Anterior cingulate cortex (tissue), 58 donors: ENCODE results near the gene IQCK.

Experiments used
- DNase-seq, 58 donors: peaks; one replicate each; lab custom pipeline; 2025; lab: John Stamatoyannopoulos, UW

The IQCK gene

DNA sequence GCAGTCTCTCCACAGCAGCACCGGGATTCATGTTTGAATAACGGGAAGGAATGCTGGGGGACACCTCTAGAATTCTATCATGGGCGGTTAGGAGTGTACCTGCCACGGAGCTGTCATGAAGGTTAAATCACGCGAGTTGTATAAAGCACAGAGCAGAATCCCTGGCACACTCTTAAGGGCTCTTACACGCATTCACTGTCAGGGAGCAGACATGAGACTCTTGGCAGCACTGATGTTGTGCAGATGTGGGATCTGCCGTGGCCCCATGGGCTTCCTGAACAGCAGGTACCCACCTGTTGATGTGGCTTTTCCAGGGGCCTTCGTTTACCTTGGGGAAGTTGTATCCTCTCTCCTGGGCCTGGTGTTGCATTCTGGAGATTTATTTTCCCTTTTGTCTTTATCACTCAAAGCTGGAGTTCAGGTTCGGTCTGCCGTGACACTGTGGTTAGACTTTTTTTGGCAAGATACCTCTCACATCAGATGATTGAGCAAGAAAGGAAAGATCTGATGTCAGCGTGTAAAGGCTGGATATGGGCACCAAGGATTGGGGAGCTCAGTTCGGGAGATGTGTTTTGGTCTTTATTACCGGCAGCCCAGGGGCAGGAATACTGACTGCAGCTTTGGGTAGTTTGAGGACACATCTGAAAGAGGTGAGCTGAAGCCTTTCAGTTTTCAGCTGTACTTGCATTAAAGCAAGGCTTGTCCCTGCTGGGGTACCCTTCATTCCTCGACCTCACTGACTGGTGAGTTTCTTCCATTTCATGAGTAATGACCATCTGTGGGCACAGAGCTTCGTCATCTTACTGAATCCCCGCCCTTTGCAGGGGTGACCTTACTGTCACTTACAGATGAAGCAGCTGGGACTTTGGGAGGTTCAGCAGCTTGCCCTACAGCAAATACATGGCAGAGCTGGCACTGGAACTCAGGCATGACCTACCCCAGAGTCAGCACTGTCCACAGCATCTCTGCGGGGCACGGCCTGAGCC is 19.3 kb upstream of the IQCK start:
- peak in 1 of 58 donors; percentile 19 for DNase-seq

DNA sequence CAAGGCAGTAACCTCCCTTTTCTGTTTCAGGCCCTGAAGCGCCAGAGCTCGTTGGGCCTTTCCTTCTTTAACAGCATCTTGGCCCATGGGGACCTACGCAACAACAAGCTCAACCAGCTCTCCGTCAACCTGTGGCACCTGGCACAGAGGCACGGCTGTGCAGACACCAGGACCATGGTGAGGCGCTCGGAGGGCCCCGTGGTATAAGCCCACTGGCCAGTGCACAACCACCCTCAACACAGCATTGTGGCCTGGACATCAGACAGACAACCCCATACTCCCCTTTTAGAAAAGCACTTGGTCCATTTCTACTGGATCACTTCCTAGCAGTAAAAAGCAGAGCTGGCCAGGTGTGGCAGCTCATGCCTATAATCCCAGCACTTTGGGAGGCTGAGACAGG is 18.6 kb upstream of the IQCK start:
- no peak for DNase-seq

DNA sequence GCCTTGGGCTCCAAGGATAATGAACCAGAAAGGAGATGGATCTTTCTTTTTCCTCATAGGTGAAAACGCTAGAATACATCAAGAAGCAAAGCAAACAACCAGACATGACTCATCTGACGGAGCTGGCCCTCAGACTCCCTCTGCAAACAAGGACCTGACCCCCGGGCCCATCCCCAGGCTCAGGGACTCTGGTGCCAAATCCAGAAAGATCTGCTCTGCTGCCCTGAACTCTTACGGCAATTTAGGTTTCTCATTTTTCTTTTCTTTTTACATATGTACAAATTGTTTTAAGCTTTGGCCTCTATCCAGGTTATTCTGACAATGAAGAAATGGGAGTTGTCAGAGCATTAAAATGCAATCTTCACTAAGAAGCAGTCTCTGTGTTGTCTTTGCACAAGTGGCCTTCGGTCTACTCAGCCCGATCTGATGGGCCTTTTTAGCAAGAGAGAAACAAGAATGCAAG is 17.7 kb upstream of the IQCK start:
- peak in 2 of 58 donors; percentile 24 to 53 for DNase-seq

DNA sequence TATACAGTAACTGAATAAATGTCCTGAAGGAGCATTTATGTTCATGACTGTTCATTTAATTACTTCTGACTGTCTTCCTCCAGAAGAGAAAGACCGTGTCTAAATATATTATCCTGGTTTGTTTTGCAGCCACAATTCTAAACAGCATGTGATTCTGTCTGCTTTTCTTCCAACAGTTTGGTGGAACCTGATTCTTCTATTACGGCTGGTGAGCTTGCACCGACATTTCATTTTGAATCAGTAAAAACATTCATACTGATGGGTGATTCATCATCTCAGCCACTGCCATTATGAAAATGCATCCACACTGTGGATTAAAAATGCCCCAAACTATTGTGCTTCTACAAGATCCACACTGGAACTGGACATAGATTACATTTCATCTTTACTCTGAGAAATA is 17.0 kb upstream of the IQCK start:
- DNase-seq, result peak in 1 of 58 donors; percentile 21

DNA sequence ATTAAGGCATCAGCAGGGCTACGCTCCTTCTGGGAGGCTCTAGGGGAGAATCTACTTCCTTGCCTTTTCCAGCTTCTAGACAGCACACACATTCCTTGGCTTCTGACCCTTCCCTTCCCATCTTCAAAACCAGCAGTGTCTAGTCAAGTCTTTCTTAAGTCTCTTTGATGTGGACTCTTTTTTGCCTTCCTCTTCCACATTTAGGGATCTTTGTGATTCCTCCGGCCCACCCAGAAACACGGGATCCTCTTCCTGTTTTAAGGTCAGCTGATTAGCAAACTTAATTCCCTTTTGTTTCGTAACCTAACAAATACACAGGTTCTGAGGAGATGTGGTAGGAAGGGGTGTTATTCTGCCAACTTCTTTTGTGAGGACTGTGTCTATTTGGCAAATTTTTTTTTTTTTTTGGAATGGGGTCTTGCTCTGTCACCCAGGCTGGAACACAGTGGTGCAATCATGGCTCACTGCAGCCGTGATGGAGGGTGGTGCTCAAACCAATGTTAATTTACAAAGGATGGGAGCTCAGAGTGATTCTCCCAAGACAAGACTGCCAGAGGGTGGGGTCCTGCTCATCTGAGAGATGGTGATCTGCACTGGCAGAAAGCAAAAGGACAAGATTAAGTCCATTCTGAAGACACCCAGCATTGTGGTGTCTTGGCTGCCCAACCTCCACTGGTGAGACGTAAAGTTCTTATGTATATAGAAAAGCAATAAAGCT is 14.7 kb upstream of the IQCK start:
- no peak for DNase-seq

DNA sequence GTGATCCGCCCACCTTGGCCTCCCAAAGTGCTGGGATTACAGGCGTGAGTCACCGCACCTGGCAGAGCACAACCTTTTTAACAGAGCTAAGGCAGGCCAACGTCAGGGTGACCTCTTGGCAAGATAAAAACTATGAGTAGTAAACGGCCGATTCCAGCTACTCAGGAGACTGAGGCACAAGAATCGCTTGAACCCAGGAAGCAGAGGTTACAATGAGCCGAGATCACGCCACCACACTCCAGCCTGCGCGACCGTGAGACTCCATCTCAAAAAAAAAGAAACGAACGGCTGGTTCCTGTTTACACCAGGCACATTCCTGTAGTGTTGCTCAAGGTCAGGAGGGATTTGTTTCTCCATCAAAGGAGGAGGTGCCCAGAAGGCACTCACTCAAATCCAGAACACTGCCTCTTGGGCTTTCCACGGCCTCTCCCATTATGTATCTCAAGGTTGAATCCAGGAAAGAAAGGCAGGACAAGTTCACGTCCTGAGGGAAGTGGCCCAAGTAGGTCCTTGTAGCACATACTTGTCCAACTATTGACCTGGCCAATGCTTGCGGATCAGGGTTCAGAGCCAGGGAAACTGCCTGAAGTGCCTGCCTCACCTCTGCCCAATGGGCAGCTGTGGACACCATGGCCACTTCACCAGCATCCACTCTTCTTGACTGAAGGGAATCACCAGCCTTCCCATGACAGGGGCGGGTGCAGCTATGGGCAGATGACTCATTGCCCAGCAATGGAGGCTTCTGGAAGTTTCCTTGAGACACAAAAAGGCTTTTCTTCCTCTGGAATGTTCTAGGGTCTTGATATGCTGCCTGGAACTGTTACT is 13.5 kb upstream of the IQCK start:
- DNase-seq, result peak in 1 of 58 donors; percentile 18

DNA sequence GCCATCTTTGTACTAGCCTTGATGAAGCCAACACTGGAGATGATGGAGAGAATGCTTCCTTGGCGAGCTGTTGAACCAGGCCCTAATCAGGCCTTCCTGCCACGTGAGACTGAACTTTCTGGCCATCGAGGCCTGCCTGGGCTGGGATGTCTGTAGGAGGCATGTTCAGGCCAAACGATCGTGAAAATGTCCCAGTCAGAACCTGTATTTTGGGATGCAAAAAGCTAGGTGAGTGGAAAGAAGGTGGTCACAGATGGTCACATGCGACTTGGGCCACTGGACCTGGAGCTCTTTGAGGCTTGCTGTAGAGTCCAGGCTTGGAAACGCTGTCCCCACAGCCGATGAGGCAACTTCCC is 12.9 kb upstream of the IQCK start:
- no peak for DNase-seq

DNA sequence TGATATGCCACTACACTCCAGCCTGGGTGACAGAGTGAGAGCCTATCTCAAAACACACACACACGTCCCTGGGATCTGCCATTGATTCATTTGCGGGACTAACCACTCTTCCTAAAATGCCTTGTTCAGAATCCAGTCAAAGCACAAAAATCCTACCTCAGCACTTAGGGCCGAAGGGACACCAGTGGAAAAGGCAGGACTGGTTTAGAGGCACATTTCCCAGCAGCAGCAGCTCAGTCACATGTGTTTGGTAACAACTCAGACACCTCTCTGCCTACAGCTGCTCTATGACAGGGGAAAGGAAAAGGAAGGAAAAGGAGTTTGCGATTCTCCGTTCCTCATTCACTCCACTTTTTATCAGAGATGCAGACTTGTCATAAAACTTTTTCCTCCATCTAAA is 12.2 kb upstream of the IQCK start:
- peak in 1 of 58 donors; percentile 10 for DNase-seq

DNA sequence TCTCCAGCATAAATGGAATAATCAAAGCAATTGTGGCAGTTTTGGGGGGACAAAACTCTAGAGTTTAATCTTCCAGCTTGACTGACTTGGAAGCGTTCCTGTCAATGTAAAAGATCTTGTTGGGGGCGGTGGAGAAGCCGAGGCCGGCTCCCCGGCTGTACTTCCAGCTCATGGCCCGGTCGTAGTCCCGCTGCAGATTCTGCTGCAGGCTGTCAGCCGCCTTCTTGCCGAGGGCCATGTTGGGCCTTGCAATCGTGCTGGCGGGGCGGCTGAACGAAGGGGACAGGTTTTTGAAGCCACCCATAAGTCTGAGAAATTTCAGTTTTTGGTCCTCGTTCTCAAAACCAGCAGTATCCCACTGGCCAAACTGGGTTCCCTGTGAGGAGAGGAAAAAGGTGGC is 11.2 kb upstream of the IQCK start:
- DNase-seq, result no peak

DNA sequence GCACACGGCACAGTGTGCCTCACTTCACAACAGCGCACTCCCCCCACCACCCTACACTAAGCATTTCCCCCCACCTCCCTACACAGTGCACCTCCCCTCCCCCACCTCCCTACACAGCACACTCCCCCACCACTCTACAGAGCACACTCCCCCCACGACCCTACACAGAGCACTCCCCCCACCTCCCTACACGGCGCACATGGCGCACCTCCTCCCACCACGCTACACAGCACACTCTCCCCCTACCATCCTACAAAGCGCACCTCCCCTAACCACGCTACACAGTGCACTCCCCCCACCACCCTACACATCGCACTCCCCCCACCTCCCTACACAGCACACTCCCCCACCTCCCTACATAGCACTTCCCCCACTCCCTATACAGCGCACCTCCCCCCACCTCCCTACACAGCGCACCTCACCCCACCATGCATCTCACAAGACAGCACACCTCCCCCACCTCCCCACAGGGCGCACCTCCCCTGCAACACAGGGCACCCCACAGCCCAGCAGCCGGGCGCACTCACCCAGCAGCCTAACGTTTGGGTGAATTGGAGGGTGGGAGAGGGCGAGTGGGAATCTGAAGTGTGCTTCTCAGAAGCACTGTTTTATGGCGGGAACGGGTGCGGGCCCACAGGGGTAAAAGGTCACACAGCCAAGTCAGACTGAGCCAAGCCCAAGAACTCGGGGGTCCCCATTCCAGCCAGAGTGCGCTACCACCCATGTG is 10.3 kb upstream of the IQCK start:
- no peak for DNase-seq

DNA sequence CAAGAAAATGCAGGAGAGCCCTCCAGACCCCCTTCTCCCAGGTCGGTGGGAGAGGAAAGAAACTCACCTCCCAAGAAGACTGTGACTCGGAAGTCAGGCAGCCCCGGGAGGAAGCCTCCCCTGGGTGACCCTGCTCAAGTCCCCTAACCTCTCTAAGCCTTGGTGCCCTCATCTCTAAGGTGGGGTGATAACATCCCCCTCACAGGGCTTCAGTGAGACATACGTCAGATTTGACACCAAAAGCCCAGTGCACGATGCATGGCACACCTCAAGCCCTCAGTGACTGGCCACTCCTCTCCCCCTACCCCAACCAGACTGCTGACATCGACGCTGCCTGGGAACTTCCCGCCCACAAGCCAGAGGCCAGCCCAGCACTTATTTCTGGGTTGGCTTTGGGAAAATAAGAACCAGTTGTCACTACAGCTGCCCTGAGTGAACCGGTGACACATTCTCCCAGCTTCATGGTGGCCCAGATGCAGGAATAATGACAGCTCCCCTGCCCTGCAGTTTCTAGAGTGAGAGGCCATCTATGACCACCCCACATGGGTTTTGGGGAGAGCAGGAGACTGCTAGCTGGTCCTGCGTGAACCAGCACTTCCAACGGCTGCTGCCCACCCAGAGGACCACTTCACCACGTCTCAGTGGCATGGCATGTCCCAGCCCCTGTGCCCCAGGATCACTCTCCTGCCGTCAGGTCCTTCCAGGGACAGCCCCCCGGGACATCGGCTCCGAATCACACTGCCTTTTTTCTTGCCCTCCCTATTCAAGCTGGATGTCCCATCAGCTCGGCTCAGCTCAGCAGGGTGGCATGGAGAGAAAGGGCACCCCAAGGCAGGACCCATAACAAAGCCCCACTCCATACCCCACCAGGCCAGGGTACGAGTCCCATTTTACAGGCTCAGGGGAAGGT is 9.5 kb upstream of the IQCK start:
- DNase-seq, result no peak

DNA sequence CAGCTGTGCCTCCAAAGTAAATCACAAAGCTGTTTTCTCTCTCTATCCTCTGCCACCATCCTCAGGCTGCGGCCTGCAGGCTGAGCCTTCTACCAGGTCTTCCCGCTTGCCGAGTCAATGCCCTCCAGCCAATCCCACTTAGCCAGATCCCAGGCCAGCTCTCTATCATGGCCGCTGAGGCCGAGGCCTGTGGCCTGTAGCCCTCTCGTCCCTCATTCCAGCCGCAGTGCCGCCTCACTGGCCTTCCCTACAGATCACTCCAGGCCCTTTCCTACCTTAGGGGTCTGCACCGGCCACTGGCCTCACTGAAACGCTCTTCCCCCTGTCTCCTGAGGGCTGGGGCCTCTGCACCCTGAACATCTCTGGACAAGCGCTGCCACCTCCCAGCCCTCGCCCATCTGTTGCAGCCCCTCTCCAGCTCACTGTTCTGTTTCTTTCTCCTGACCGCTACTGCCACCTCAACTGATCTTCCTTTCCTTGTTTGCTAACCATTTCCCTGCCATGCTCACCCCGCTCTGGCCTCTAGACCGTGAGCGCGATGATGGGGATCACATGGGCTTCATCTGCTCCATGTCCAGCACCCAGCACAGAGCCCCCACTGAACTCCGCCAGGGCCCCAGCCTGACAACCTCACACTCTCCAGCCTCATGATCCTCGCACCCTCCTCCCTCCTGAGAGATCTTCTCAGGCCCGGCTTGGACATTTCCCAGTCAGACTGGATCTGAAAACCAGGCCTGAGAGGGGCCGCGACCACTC is 8.5 kb upstream of the IQCK start:
- DNase-seq, result no peak

DNA sequence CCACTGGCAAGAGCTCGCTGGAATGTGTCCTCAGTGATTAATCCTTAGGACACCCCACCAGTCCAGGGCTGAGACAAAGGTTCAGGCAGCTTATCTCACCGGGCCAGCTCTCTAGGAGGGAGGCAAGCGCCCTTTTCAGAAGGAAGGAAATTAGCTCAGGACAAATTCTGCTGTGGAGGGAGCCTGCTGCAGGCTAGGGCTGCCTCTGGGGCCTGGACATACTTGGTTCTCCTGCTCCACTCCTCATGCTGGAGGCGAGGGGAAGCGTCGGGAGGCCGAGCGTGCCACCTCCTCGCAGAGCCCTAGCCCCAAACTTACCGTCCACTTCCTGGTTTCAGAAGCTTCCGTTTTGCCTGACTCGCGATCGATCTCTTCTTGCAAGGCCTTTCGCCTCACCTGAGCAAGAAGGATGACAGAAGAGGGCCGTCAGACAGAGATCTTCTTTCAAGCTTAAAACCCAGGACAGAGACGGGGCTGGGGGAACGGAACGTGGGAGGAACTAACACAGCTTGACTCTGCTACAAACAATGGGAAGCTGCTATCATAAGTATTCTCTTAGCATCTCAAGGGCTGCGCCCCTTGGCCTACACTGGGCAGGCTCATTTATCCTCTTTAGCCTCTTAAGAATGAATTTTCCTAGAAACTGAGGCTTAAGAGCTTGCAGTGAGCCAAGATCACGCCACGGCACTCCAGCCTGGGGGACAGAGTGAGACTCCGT is 7.7 kb upstream of the IQCK start:
- no peak for DNase-seq

DNA sequence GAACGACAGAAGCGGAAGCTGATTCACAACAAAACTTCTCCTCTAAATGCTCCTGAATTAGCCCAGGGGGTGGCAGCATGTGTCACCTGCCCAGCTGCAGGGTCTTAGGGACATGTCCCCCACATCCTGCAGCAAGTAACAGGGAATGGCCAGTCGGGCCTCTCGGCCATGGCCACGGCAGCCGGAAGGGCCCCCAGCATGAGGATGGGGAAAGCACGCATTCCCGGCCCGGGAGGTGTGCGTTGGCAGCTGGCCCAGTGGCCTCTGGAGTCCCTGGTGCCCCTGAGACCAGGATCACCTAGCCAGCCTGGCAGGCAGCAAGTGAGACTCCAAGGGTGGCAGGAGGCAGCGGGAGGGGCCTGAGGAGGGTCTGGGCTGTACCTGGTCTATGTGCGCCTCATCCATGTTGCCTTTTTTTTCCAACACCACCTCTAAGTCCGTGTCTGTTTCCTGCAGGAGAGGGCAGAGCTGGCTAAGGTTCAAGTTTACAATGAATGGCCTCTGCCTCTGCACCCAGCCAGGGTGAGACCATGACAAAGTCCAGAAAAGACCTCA is 7.0 kb upstream of the IQCK start:
- peak in 1 of 58 donors; percentile 21 for DNase-seq

DNA sequence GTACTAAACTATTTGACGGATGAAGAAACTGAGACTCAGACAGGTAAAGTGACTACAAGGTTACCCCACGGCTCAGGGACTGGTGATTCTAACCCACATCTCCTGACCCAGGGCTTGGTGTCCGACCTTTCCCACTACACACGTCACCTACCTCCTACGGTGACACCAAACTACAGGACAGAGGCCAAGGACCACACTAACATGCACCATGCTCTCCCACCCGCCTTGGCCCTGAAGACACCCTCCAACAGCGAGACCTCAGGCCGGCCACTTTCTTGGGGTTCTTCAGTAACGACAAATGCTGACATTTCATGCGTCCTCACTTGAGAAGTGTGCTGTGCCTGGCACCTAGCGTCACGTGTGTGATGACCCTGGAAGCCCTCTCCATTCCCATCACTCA is 6.4 kb upstream of the IQCK start:
- DNase-seq, result no peak

DNA sequence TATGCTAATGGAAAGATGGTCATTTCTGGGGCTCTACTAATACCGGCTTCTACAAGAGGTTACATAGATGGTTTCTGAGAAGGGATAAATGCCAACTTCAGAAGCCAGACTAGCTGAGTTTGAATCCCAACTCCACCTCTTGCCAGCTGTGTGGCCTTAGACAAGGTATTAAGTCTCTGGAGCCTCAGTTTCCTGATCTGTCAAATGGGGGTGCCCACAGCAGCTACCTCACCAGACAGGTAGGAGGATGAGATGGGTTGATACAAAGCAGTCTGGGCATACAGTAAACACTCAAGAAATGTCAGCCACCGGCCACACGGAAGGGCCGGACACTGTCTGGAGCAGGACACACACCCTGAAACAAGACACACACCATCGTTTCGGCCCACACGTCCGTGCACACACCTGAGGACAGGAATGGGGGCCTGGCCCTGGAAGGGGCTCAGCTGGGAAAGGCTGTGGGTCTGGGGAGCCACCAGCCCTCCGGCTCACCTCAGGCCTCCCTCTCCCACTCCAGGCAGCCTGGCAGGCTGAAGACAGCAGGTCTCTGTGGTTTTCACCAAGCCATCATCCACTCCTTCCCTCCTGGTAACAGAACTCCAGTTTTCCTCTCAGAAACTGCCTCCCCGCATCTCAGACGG is 5.5 kb upstream of the IQCK start:
- no peak for DNase-seq

DNA sequence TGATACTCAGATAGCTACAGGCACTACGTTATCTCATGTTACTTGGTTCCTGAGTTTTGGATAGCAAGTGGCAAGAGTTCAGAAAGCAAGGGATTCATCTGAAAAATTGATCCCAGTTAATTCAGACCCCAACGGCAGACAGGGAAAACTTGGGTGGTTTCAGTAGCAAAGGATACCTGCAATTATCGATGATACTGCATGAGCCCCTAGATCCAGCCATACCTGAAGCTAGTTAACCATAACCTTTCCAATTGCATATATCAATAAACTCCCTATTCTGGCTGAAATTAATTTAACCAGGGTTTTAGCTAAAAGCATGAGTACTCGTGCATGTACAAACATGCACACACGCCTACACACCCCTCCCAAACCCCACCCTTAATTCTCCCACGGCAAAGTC is 4.4 kb upstream of the IQCK start:
- DNase-seq, result no peak
